OCI-LY3 (cell line): ENCODE data around the gene CROCC2.

Experiments
- CTCF ChIP-seq: fragments of 200-600, 300-600 bp; sonication (generic); IDR thresholded peaks from 2 replicates; pipeline ENCODE4 v1.5.1; 2014; ENCODE audit warnings: antibody characterized with exemption, low read length, low read depth
- EZH2phosphoT487 ChIP-seq: fragments of 200-600 bp; shearing (Covaris generic); IDR thresholded peaks from 2 replicates; pipeline ENCODE4 v1.6.1; 2018; ENCODE audit warnings: antibody characterized with exemption, mixed run types, low read depth

DNA sequence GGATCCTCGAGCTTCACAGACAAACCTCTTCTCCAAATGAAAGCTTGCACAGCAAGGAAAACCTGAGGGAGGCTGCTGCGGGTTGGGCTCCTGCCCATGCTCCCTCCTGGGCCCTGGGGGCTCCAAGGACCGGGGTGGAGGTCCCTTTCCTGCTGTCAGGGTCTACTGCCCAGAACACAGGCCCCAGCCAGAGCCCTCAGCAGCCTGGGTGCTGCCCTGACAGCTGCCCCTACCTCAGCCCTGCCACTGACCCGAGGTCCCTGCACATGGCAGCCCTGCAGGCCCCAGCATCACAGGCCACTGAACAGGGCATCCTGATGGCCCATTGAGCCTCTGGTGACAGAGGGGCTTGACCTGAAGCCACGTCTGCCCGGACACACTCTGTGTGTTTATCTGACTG lies 41.0 kb downstream of the CROCC2 start:
- TF ChIP-seq CTCF (no peak), EZH2phosphoT487 (no peak)
